HCT116 (cell line): ENCODE data around the gene ACO2. TPM values are rescaled to one million over a fixed set of nuclear protein-coding genes. Genes with fewer than 3 reads are reported as not detected.

ENCODE experiments used
- ATAC-seq: fragments of 200-7000 bp; cut with Tn5 transposase; 2 replicates; pipeline ENCODE4 v1.9.1; 2020; ENCODE audit warnings: mild to moderate bottlenecking, moderate library complexity
- BruUV-seq: library from RNA; stranded (reverse); fragments of 400-500 nt; replicated peaks from 2 replicates; lab custom pipeline; 2021; lab: Mats Ljungman, UMichigan
- CTCF ChIA-PET: fragments of 300-600 bp; sonication (Branson Sonifier 250); formaldehyde crosslinking; loops from one replicate; lab custom pipeline; 2021; ENCODE audit warnings: antibody characterized with exemption; lab: Charles Lee
- POLR2A ChIA-PET: fragments of 300-600, 350-600 bp; sonication (Branson Sonifier 250); formaldehyde crosslinking; loops from one replicate; lab custom pipeline; 2021; ENCODE audit warnings: antibody characterized with exemption; lab: Charles Lee
- RAD21 ChIA-PET, 2 experiments: fragments of 300-600 bp; sonication (Branson Sonifier 250); formaldehyde crosslinking; loops; one replicate each; lab custom pipeline; 2023; ENCODE audit warnings: low total read pairs in 2 of 2; ENCODE audit not compliant: uncharacterized antibody in 2 of 2, unreplicated experiment in 2 of 2, low non-redundant PET in 1 of 2; lab: Charles Lee
- DNase-seq: peaks from one replicate; pipeline ENCODE4 v3.0.0-alpha.2; 2010; ENCODE audit warnings: low read depth, low spot score
- H2AFZ ChIP-seq: fragments of 200-600 bp; shearing (Covaris generic), sonication (generic); 2 replicates; pipeline ENCODE4 v1.6.1; 2017; ENCODE audit warnings: low read depth, mixed run types, mixed read lengths, antibody characterized with exemption, low read length; ENCODE audit not compliant: poor library complexity, severe bottlenecking
- H3K27ac ChIP-seq: 2 replicates; pipeline ENCODE4 v1.5.1; 2012; ENCODE audit warnings: low read depth, low read length
- H3K27me3 ChIP-seq: fragments of 200-600 bp; sonication (generic); 2 replicates; pipeline ENCODE4 v1.6.1; 2016; ENCODE audit warnings: mixed run types, low read length, mixed read lengths; ENCODE audit not compliant: insufficient read depth
- H3K36me3 ChIP-seq, 2 experiments: fragments of 200-500 bp in 1 of 2; fragments of 200-600 bp in 1 of 2; sonication (Bioruptor generic) in 1 of 2; sonication (generic) in 1 of 2; 2 replicates each; pipeline versions ENCODE4 v1.5.1 to v1.6.1; 2014 to 2016; ENCODE audit warnings: low read length in 2 of 2, inconsistent platforms in 1 of 2, mixed read lengths in 1 of 2, mixed run types in 1 of 2; ENCODE audit not compliant: insufficient read depth in 2 of 2, control insufficient read depth in 1 of 2
- H3K4me1 ChIP-seq, 2 experiments: fragments of 200-600 bp in 1 of 2; sonication (generic) in 1 of 2; 2 replicates each; pipeline versions ENCODE4 v1.5.1 to v1.6.1; 2012 to 2017; ENCODE audit warnings: low read length in 2 of 2, inconsistent platforms in 1 of 2, mild to moderate bottlenecking in 1 of 2, mixed read lengths in 1 of 2, mixed run types in 1 of 2, moderate library complexity in 1 of 2; ENCODE audit not compliant: insufficient read depth in 2 of 2, control insufficient read depth in 1 of 2
- H3K4me2 ChIP-seq: fragments of 200-600 bp; sonication (generic); 2 replicates; pipeline ENCODE4 v1.6.1; 2017; ENCODE audit warnings: mixed run types, low read length, mixed read lengths
- H3K4me3 ChIP-seq, 2 experiments: fragments of 200-600 bp in 1 of 2; sonication (generic) in 1 of 2; replicated peaks in 1 of 2; 2 replicates each; pipeline ENCODE4 v1.5.1; 2011 to 2016; ENCODE audit warnings: low read length in 2 of 2, control low read depth in 1 of 2, low read depth in 1 of 2, mild to moderate bottlenecking in 1 of 2, mixed read lengths in 1 of 2, mixed run types in 1 of 2
- H3K79me2 ChIP-seq: fragments of 200-600 bp; sonication (generic); 2 replicates; pipeline ENCODE4 v1.6.1; 2017; ENCODE audit warnings: mild to moderate bottlenecking, mixed run types, low read length, moderate library complexity, mixed read lengths; ENCODE audit not compliant: insufficient read depth
- H3K9ac ChIP-seq: fragments of 200-600 bp; sonication (generic); 2 replicates; pipeline ENCODE4 v1.6.1; 2016; ENCODE audit warnings: low read length, mixed read lengths
- H3K9me2 ChIP-seq: fragments of 200-600 bp; sonication (generic), shearing (Covaris generic); 2 replicates; pipeline ENCODE4 v1.6.1; 2017; ENCODE audit warnings: mixed run types, mild to moderate bottlenecking, moderate library complexity; ENCODE audit not compliant: insufficient read depth
- H3K9me3 ChIP-seq, 2 experiments: fragments of 200-500 bp in 1 of 2; fragments of 200-600 bp in 1 of 2; sonication (Bioruptor generic) in 1 of 2; sonication (generic) in 1 of 2; 2 replicates each; pipeline ENCODE4 v1.6.1; 2014 to 2017; ENCODE audit warnings: low read length in 2 of 2, mixed read lengths in 2 of 2, inconsistent platforms in 1 of 2, low read depth in 1 of 2, mild to moderate bottlenecking in 1 of 2, mixed run types in 1 of 2, moderate library complexity in 1 of 2; ENCODE audit not compliant: control insufficient read depth in 1 of 2, insufficient read depth in 1 of 2
- H4K20me1 ChIP-seq: fragments of 200-600 bp; sonication (generic), shearing (Covaris generic); 2 replicates; pipeline ENCODE4 v1.6.1; 2017; ENCODE audit warnings: mixed run types, mild to moderate bottlenecking, moderate library complexity; ENCODE audit not compliant: insufficient read depth
- CBX3 ChIP-seq: IDR thresholded peaks from 2 replicates; pipeline ENCODE4 v1.6.1; 2012; ENCODE audit warnings: low read depth
- EZH2phosphoT487 ChIP-seq: fragments of 200-600 bp; IDR thresholded peaks from 2 replicates; pipeline ENCODE4 v1.6.1; 2018; ENCODE audit warnings: antibody characterized with exemption, borderline replicate concordance
- POLR2A ChIP-seq: IDR thresholded peaks from 2 replicates; pipeline ENCODE4 v1.7.0; 2011; ENCODE audit warnings: borderline replicate concordance; ENCODE audit not compliant: insufficient read depth, insufficient read length; ENCODE audit errors: extremely low read depth
- POLR2AphosphoS5 ChIP-seq: IDR thresholded peaks from 2 replicates; pipeline ENCODE4 v1.6.1; 2011; ENCODE audit warnings: mild to moderate bottlenecking, low read depth, low read length, moderate library complexity
- REST ChIP-seq: IDR thresholded peaks from 2 replicates; pipeline ENCODE4 v1.6.1; 2012; ENCODE audit warnings: low read depth
- TCF7L2 ChIP-seq: IDR thresholded peaks from 2 replicates; pipeline ENCODE4 v1.7.0; 2011; ENCODE audit warnings: borderline replicate concordance, inconsistent platforms; ENCODE audit not compliant: insufficient read depth, insufficient read length; ENCODE audit errors: extremely low read depth
- YY1 ChIP-seq: IDR thresholded peaks from 2 replicates; pipeline ENCODE4 v1.6.1; 2011; ENCODE audit warnings: low read length, low read depth, moderate library complexity, mild to moderate bottlenecking; ENCODE audit not compliant: insufficient replicate concordance; ENCODE audit errors: extremely low read depth
- ZBTB33 ChIP-seq: IDR thresholded peaks from 2 replicates; pipeline ENCODE4 v1.6.1; 2011; ENCODE audit warnings: mild to moderate bottlenecking, low read length, moderate library complexity; ENCODE audit not compliant: insufficient replicate concordance; ENCODE audit errors: extremely low read depth
- ZFX ChIP-seq: fragments of 450-650 bp; IDR thresholded peaks from 2 replicates; pipeline ENCODE4 v1.6.1; 2017
- intact Hi-C: fragments of 100-400 bp; cut with micrococcal nuclease; formaldehyde crosslinking; loops from 2 replicates; pipeline ENCODE4 v1.10.0; 2022
- total RNA-seq: library from RNA; stranded (reverse); gene quantifications from one replicate; pipeline ENCODE4 v1.2.1, GENCODE V29; 2021; ENCODE audit not compliant: unreplicated experiment

Gene ACO2
- total RNA-seq, 1 experiment from 2014 or later = 108 TPM

GRCh38 chr22:41447435-41448188 is 21.3 kb upstream of the ACO2 start (continued):
- TF ChIP-seq ZBTB33 (no peak), POLR2AphosphoS5 (peak; percentile 32; the same call in 1 of the 2 replicates), ZFX (peak; percentile 63; the same call in 1 of the 2 replicates), EZH2phosphoT487 (no peak)

- TF ChIP-seq YY1 (peak; percentile 91), POLR2A (peak; percentile 37), POLR2AphosphoS5 (peak; percentile 82), REST (no peak), TCF7L2 (peak; percentile 6), CBX3 (no peak)
- DNase-seq (peak; percentile 99), ATAC-seq (peak; percentile 80)
- H3K36me3 ChIP-seq = peaks cover 0 to 5% of the 10 kb centered on the region in 2 experiments; a peak in 2 of 4 replicates
- no peak overlapping the region for H2AFZ ChIP-seq
- BruUV-seq = no TSS peak
- H3K27me3 ChIP-seq = no peaks in the 10 kb centered on the region
- no peaks in the 10 kb centered on the region for H3K9me3 ChIP-seq
- no peaks in the 10 kb centered on the region for H4K20me1 ChIP-seq
- peak overlapping the region; percentile 100 for H3K27ac ChIP-seq
- intact Hi-C loops = loop anchor here (1.0 to 10.0 kb wide), 2 partner anchors 20 to 353 kb away; partner anchors contain the start of genes EP300 and PHF5A
- H3K4me2 ChIP-seq = peak overlapping the region; percentile 99
- H3K9ac ChIP-seq = peak overlapping the region; percentile 96
- ChIA-PET CTCF (interaction anchor here (0.6 to 1.1 kb wide), 4 partner anchors 20 to 78 kb away, joined by 3 to 5 read pairs (median 3); partner anchors contain the start of gene PHF5A), POLR2A (interaction anchor here (0.6 to 5.0 kb wide), 16 partner anchors 11 to 1048 kb away, joined by 3 to 57 read pairs (median 3); partner anchors contain the start of genes ACO2, PHF5A and TEF), RAD21 (interaction anchor here in 1 of 2 experiments (0.7 kb wide), 1 partner anchor 61 kb away, joined by 3 read pairs; no protein-coding TSS in a partner anchor)
- H3K9me2 ChIP-seq = no peaks in the 10 kb centered on the region
- peaks cover 5 to 29% of the 10 kb centered on the region in 2 experiments; a peak in 3 of 4 replicates for H3K4me1 ChIP-seq
- H3K4me3 ChIP-seq = peak overlapping the region; percentile 93 to 94
- peaks cover 33% of the 10 kb centered on the region for H3K79me2 ChIP-seq
These were observed 20.6 kb upstream of the ACO2 start for GRCh38 chr22:41448189-41448808.
